Activated B cell treated with CpG ODN at 0.5 μM for 24 hours (primary cell): ENCODE measurements around the gene ADRB1. TPM values are rescaled to one million over a fixed set of nuclear protein-coding genes. Genes with fewer than 3 reads are reported as not detected.

ENCODE experiments used
- ATAC-seq: fragments of 200-7000 bp; cut with Tn5 transposase; one replicate; pipeline ENCODE4 v1.10.0; 2021; ENCODE audit warnings: low read depth, mild to moderate bottlenecking, moderate library complexity
- CTCF ChIA-PET: fragments of 350-600 bp; sonication (Branson Sonifier 250); formaldehyde crosslinking; loops from one replicate; lab custom pipeline; 2021; ENCODE audit warnings: antibody characterized with exemption; lab: Charles Lee
- POLR2A ChIA-PET: fragments of 350-600 bp; sonication (Branson Sonifier 250); formaldehyde crosslinking; loops from one replicate; lab custom pipeline; 2021; ENCODE audit warnings: antibody characterized with exemption; lab: Charles Lee
- DNase-seq: peaks from one replicate; pipeline ENCODE4 v3.0.0; 2022
- H3K27ac Mint-ChIP-seq: one replicate; pipeline ENCODE4 v1.8.0; 2020; ENCODE audit warnings: mixed read lengths
- H3K27me3 Mint-ChIP-seq: one replicate; pipeline ENCODE4 v1.8.0; 2021; ENCODE audit warnings: mixed read lengths
- H3K36me3 Mint-ChIP-seq: one replicate; pipeline ENCODE4 v1.8.0; 2021; ENCODE audit warnings: low read depth, mixed read lengths
- H3K4me1 Mint-ChIP-seq: one replicate; pipeline ENCODE4 v1.8.0; 2021; ENCODE audit warnings: mixed read lengths
- H3K4me3 Mint-ChIP-seq: one replicate; pipeline ENCODE4 v1.8.0; 2020; ENCODE audit warnings: mild to moderate bottlenecking, mixed read lengths
- H3K9me3 Mint-ChIP-seq: one replicate; pipeline ENCODE4 v1.8.0; 2020; ENCODE audit warnings: mixed read lengths
- intact Hi-C: fragments of 100-400 bp; cut with micrococcal nuclease; formaldehyde crosslinking; loops from one replicate; pipeline ENCODE4 v1.15.1; 2024
- total RNA-seq: library from RNA; stranded (reverse); gene quantifications from 2 replicates; pipeline ENCODE4 v1.2.3, GENCODE V29; 2022
- TF ChIP-seq, protein P1 (sequence below): fragments of 200-600 bp; IDR thresholded peaks from one replicate; pipeline ENCODE4 v1.8.0; 2022; ENCODE audit warnings: antibody characterized with exemption, mild to moderate bottlenecking

ADRB1 gene
- total RNA-seq, 1 donor from 2014 or later = not detected

DNA sequence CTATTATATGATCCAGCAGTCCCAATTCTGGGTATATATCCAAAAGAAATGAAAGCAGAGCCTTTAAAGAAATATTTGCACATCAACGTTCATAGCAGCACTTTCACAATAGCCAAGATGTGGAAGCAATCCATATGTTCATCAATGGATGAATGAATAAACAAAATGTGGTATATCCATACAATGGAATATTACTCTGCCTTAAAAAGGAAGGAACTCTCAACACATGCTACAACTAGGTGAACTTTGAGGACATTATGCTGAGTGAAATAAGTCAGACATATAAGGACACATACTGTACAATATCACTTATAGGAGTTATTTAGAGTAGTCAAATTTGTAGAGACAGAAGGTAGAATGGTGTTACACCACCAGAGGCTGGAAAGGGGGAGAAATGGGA is 28.0 kb upstream of the ADRB1 start:
- DNase-seq (no peak), ATAC-seq (no peak)
- intact Hi-C loops = no loop called here
- H3K9me3 Mint-ChIP-seq = peaks cover 6% of the 10 kb centered on the region
- peaks cover 7% of the 10 kb centered on the region for H3K27me3 Mint-ChIP-seq
- TF ChIP-seq, protein P1, sequence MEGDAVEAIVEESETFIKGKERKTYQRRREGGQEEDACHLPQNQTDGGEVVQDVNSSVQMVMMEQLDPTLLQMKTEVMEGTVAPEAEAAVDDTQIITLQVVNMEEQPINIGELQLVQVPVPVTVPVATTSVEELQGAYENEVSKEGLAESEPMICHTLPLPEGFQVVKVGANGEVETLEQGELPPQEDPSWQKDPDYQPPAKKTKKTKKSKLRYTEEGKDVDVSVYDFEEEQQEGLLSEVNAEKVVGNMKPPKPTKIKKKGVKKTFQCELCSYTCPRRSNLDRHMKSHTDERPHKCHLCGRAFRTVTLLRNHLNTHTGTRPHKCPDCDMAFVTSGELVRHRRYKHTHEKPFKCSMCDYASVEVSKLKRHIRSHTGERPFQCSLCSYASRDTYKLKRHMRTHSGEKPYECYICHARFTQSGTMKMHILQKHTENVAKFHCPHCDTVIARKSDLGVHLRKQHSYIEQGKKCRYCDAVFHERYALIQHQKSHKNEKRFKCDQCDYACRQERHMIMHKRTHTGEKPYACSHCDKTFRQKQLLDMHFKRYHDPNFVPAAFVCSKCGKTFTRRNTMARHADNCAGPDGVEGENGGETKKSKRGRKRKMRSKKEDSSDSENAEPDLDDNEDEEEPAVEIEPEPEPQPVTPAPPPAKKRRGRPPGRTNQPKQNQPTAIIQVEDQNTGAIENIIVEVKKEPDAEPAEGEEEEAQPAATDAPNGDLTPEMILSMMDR = no peak
- no peaks in the 10 kb centered on the region for H3K4me1 Mint-ChIP-seq
- H3K4me3 Mint-ChIP-seq = no peak overlapping the region
- ChIA-PET POLR2A (no interaction called here), CTCF (no interaction called here)
- H3K36me3 Mint-ChIP-seq = no peaks in the 10 kb centered on the region
- H3K27ac Mint-ChIP-seq = no peak overlapping the region

DNA sequence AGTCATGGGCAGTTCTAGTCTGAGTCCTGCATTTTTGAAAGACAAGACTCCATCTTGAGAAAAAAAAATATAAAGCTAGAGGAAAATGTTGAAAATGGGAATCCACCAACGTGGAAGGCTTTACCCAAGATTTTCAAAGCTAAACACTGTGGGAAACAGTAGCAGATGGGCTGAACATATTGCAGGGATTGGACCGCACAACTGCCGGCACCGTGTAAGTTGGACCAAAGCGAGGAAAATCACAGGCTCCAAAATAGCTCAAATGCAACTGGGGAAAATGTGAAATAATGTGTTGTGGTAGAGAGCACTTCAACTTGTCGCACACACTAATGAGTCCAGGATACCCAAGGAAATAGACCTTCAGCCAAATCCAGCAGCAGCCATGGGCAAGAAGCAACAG is 26.4 kb upstream of the ADRB1 start:
- DNase-seq (no peak), ATAC-seq (no peak)
- ChIA-PET CTCF (interaction anchor here (0.9 kb wide), 1 partner anchor 10 kb away, joined by 5 read pairs; no protein-coding TSS in a partner anchor), POLR2A (no interaction called here)
- H3K4me3 Mint-ChIP-seq = no peak overlapping the region
- H3K27ac Mint-ChIP-seq = no peak overlapping the region
- no peaks in the 10 kb centered on the region for H3K36me3 Mint-ChIP-seq
- peaks cover 11% of the 10 kb centered on the region for H3K27me3 Mint-ChIP-seq
- TF ChIP-seq, protein P1 = no peak
- intact Hi-C loops = no loop called here
- peaks cover 6% of the 10 kb centered on the region for H3K9me3 Mint-ChIP-seq
- H3K4me1 Mint-ChIP-seq = no peaks in the 10 kb centered on the region

DNA sequence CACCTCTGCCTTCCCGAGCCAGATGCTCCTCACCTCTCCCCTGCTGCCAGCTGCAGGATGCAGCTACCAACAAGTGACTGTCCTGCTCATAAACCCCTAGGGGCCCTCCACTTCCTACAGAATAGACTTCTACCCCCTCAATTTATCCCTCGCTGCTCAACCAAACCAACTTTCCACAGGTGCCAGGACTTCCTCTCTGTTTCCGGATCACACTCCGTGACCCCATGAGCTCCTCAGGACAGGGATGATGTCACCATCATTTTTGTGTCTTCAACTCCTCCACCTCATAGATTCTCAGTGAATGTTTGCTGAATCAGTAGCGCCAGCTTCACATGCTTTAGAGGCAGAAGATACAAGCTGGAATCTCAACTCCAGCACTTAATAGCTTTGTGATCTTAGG is 25.8 kb upstream of the ADRB1 start:
- TF ChIP-seq, protein P1 = no peak
- POLR2A ChIA-PET = no interaction called here
- Mint-ChIP-seq H3K27ac (no peak overlapping the region), H3K27me3 (peaks cover 12% of the 10 kb centered on the region), H3K36me3 (no peaks in the 10 kb centered on the region), H3K4me3 (no peak overlapping the region), H3K9me3 (peaks cover 6% of the 10 kb centered on the region), H3K4me1 (no peaks in the 10 kb centered on the region)
- DNase-seq (no peak), ATAC-seq (no peak)
- CTCF ChIA-PET = interaction anchor here (0.9 kb wide), 1 partner anchor 11 kb away, joined by 5 read pairs; no protein-coding TSS in a partner anchor
- intact Hi-C loops = no loop called here

DNA sequence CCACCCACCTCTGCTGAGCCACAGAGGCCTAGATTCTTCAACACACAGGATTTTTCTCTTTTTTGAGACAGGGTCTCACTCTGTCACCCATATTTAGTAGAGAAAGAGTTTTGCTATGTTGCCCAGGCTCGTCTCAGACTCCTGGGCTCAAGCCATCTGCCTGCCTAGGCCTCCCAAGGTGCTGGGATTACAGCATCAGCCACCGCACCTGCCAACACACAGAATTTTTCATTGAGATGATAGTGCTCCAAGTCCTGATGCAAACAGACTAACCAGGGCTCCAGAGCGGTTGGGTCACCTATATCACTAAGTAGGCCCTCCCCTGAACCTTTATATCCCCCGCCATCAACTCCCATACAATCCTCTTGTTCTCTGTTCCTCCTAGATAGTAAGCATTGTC is 24.4 kb upstream of the ADRB1 start:
- intact Hi-C loops = no loop called here
- ATAC-seq (no peak), DNase-seq (no peak)
- ChIA-PET CTCF (no interaction called here), POLR2A (no interaction called here)
- no peak overlapping the region for H3K4me3 Mint-ChIP-seq
- H3K4me1 Mint-ChIP-seq = peaks cover 6% of the 10 kb centered on the region
- peak overlapping the region; percentile 24 for H3K27ac Mint-ChIP-seq
- peaks cover 6% of the 10 kb centered on the region for H3K9me3 Mint-ChIP-seq
- TF ChIP-seq, protein P1 = no peak
- no peaks in the 10 kb centered on the region for H3K36me3 Mint-ChIP-seq
- H3K27me3 Mint-ChIP-seq = peaks cover 10% of the 10 kb centered on the region

DNA sequence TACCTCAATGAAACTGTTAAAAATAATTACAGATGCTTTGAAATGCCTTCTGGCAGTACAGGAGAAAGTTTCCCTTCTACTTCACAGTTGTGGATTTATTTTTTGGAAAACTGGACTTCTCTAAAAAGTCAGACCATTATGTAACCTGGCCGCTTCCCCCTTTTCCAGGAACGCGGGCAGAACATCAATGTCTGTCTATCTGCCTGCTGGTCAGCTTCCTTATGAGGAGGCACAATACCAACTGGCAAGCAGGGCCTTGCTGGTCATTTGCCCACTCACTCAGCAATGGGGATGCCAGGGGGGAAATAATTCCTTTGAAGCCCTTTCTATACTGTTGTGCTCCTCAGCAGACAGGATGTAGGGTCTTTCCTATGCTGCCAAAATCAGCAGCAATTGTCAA is 22.5 kb upstream of the ADRB1 start:
- no peaks in the 10 kb centered on the region for H3K36me3 Mint-ChIP-seq
- POLR2A ChIA-PET = no interaction called here
- DNase-seq (no peak), ATAC-seq (no peak)
- TF ChIP-seq, protein P1 = no peak
- CTCF ChIA-PET = no interaction called here
- no peaks in the 10 kb centered on the region for H3K9me3 Mint-ChIP-seq
- H3K4me3 Mint-ChIP-seq = no peak overlapping the region
- H3K27me3 Mint-ChIP-seq = peaks cover 9% of the 10 kb centered on the region
- intact Hi-C loops = no loop called here
- H3K27ac Mint-ChIP-seq = no peak overlapping the region
- peaks cover 24% of the 10 kb centered on the region for H3K4me1 Mint-ChIP-seq
